K562 (cell line): Measurements from ENCODE around the gene KCNMB2. TPM values are rescaled to one million over a fixed set of nuclear protein-coding genes. Genes with fewer than 3 reads are reported as not detected.

ENCODE experiments used
- ARID4B ChIP-seq: sonication (generic); formaldehyde crosslinking; IDR thresholded peaks from 2 replicates; pipeline ENCODE4 v1.8.0; 2022; ENCODE audit warnings: mild to moderate bottlenecking, missing genetic modification reagents
- CHD7 ChIP-seq: fragments of 200-600 bp; sonication (generic); IDR thresholded peaks from one replicate; pipeline ENCODE4 v1.6.1; 2012; ENCODE audit warnings: mild to moderate bottlenecking, low read depth, low read length, inconsistent platforms
- ETV1 ChIP-seq: fragments of 450-650 bp; conservative IDR thresholded peaks from 2 replicates; pipeline ENCODE4 v1.6.1; 2016; ENCODE audit warnings: missing genetic modification characterization, control low read depth, low read depth, missing compliant biosample characterization
- EWSR1 ChIP-seq: fragments of 450-650 bp; IDR thresholded peaks from 2 replicates; pipeline ENCODE4 v1.6.1; 2018; ENCODE audit warnings: borderline replicate concordance, mild to moderate bottlenecking, low read depth, moderate library complexity; ENCODE audit not compliant: partially characterized antibody
- KLF13 ChIP-seq: fragments of 450-650 bp; IDR thresholded peaks from 2 replicates; pipeline ENCODE4 v1.6.1; 2016; ENCODE audit warnings: missing genetic modification characterization, low read depth, mild to moderate bottlenecking, missing compliant biosample characterization, moderate library complexity, borderline replicate concordance
- RBM17 ChIP-seq: fragments of 200-400 bp; formaldehyde crosslinking; IDR thresholded peaks from 2 replicates; pipeline ENCODE4 v1.6.1; 2017; ENCODE audit warnings: low read depth, mild to moderate bottlenecking, low read length, borderline replicate concordance
- SRSF7 ChIP-seq: fragments of 200-400 bp; formaldehyde crosslinking; optimal IDR thresholded peaks from 2 replicates; pipeline ENCODE3; 2017; ENCODE audit warnings: mild to moderate bottlenecking, low read depth, low read length
- TFE3 ChIP-seq: fragments of 450-650 bp; formaldehyde crosslinking; IDR thresholded peaks from 2 replicates; pipeline ENCODE4 v1.4.0; 2020; ENCODE audit warnings: mild to moderate bottlenecking, mixed read lengths
- polyA plus RNA-seq, 8 experiments: library from polyadenylated mRNA; depleted of rRNA in 4 of 8; stranded (reverse) in 5 of 8; unstranded in 3 of 8; fragments of >200 nt; fragmentation: Nextera tagmentation in 2 of 8; fragmentation: Illumina TruSeq in 1 of 8; extraction: Ambion mirVana in 2 of 8; extraction: Trizol in 1 of 8; gene quantifications; 2 replicates each; pipeline versions ENCODE4 v1.2.1 to v1.2.3, GENCODE V29; 2011 to 2014; ENCODE audit warnings: inconsistent platforms in 1 of 8, missing spikeins in 1 of 8
- total RNA-seq, 7 experiments: library from RNA; depleted of rRNA in 6 of 7; stranded (reverse); fragments of >200 nt in 6 of 7; fragmentation: Illumina TruSeq in 2 of 7; extraction: Trizol in 2 of 7; gene quantifications; 2 replicates each; pipeline versions ENCODE4 v1.2.1 to v1.2.3, GENCODE V29; 2011 to 2021; ENCODE audit warnings: low replicate concordance in 1 of 7

KCNMB2 gene
- total and polyA plus RNA-seq, 9 of the 15 experiments (the other 6 are each of a cell fraction or from before 2014, with no cell fraction given) = 0.04 to 0.15 TPM; not detected in 7

- TF ChIP-seq CHD7 = no peak
- TF ChIP-seq ETV1 = no peak
- no peak for TF ChIP-seq RBM17
- TF ChIP-seq KLF13 (tag) = no peak
- no peak for TF ChIP-seq SRSF7
- no peak for TF ChIP-seq TFE3 (CRISPR knock-in tag)
- TF ChIP-seq ARID4B (CRISPR knock-in tag) = no peak
- TF ChIP-seq EWSR1 = no peak
Measured at GRCh38 chr3:178808748-178809147, 272.5 kb downstream of the KCNMB2 start (continued).
